Measurements from ENCODE around the gene FAM234B. TPM values are rescaled to one million over a fixed set of nuclear protein-coding genes. Genes with fewer than 3 reads are reported as not detected.
A peak's percentile ranks its signal among the peaks of the same experiment; 100 is the strongest.

Gene FAM234B
- total and polyA plus RNA-seq, 8 donors = 1.1 to 4.6 (median 3.7) TPM

- FAIRE-seq (no peak), DNase-seq (peak in 1 of 6 donors; percentile 44), ATAC-seq (peak; percentile 14 to 50 (median 32))
- Histone ChIP-seq H3K4me3 (peak overlapping the region in 2 of 4 donors; percentile 41 to 70), H3K36me3 (no peaks in the 10 kb centered on the region), H3K27ac (peak overlapping the region; percentile 71 to 90 (median 87)), H3K4me1 (peaks cover 0 to 8% (median 7%) of the 10 kb centered on the region in 3 donors), H3K9me3 (no peaks in the 10 kb centered on the region), H3K27me3 (no peaks in the 10 kb centered on the region)
- WGBS, 2 donors = 34 to 36% methylated on average over 10 of the region's 10 CpGs
- TF ChIP-seq CTCF (IDR thresholded peaks at IDR 0.05) = no peak
- intact Hi-C loops (cut with DNase I) = no loop called here
Observed at GRCh38 chr12:13101821-13102375, 57.7 kb downstream of the FAM234B start.

GRCh38 chr12:13102461-13103195 lies 58.4 kb downstream of the FAM234B start:
- H3K27ac ChIP-seq = peak overlapping the region in 3 of 4 donors; percentile 85 to 90 (median 89)
- FAIRE-seq (no peak), DNase-seq (no peak), ATAC-seq (no peak)
- H3K27me3 ChIP-seq = no peaks in the 10 kb centered on the region
- H3K4me1 ChIP-seq = peaks cover 0 to 8% (median 7%) of the 10 kb centered on the region in 3 donors
- 71 to 82% methylated on average over 7 of the region's 7 CpGs for WGBS, 2 donors
- no peak overlapping the region for H3K4me3 ChIP-seq
- no peaks in the 10 kb centered on the region for H3K36me3 ChIP-seq
- no peaks in the 10 kb centered on the region for H3K9me3 ChIP-seq
- TF ChIP-seq CTCF (IDR thresholded peaks at IDR 0.05) = no peak
- intact Hi-C loops (cut with DNase I) = no loop called here

GRCh38 chr12:13103391-13104033 lies 59.3 kb downstream of the FAM234B start, which contains the start of gene GSG1:
Gene GSG1 (minus strand): TSS chr12:13103667. CDS start chr12:13103512, 155 bp downstream.
- intact Hi-C loops (cut with DNase I) = no loop called here
- peak within 1 kb of the TSS in 2 of 4 donors; percentile 89 to 90 for H3K27ac ChIP-seq
- no peak for TF ChIP-seq CTCF (IDR thresholded peaks at IDR 0.05)
- H3K27me3 ChIP-seq = no peaks in the 10 kb centered on the region
- H3K4me3 ChIP-seq = no peak within 1 kb of the TSS
- ATAC-seq (no peak), FAIRE-seq (no peak), DNase-seq (no peak)
- H3K9me3 ChIP-seq = no peaks in the 10 kb centered on the region
- no peaks in the 10 kb centered on the region for H3K36me3 ChIP-seq
- 83 to 89% methylated on average over 8 of the region's 8 CpGs for WGBS, 2 donors
- H3K4me1 ChIP-seq = peaks cover 0 to 7% (median 3%) of the 10 kb centered on the region in 3 donors

GRCh38 chr12:13104409-13104808 lies 60.2 kb downstream of the FAM234B start:
- Histone ChIP-seq H3K4me1 (peaks cover 0 to 7% (median 0%) of the 10 kb centered on the region in 3 donors), H3K27me3 (no peaks in the 10 kb centered on the region), H3K36me3 (no peaks in the 10 kb centered on the region), H3K4me3 (no peak overlapping the region), H3K27ac (no peak overlapping the region), H3K9me3 (no peaks in the 10 kb centered on the region)
- intact Hi-C loops (cut with DNase I) = no loop called here
- no peak for TF ChIP-seq CTCF (IDR thresholded peaks at IDR 0.05)
- ATAC-seq (no peak), DNase-seq (no peak), FAIRE-seq (no peak)
- WGBS, 2 donors = 75 to 82% methylated on average over 3 of the region's 3 CpGs

Measured in pancreas (tissue), 10 donors.